Measurements from ENCODE around the gene PDE4D.

PDE4D gene

GRCh38 chr5:59245198-59245597 lies 648.3 kb downstream of the PDE4D start:
- H3K9me3 ChIP-seq (replicated peaks; ENCODE audit: insufficient read depth, low read length): no peaks in the 10 kb centered on the region
- no peaks in the 10 kb centered on the region for H3F3A ChIP-seq (ENCODE audit: insufficient read depth, low read length)
- no peak overlapping the region for H3K9ac ChIP-seq (ENCODE audit: low read length)
- H3K9me2 ChIP-seq (replicated peaks; ENCODE audit: insufficient read depth, low read length): no peaks in the 10 kb centered on the region
- H3K4me2 ChIP-seq (ENCODE audit: low read depth, low read length): no peak overlapping the region
- no peaks in the 10 kb centered on the region for H3K4me1 ChIP-seq (ENCODE audit: low read length)
- H2AFZ ChIP-seq (ENCODE audit: low read length): no peak overlapping the region
- no peaks in the 10 kb centered on the region for H3K79me2 ChIP-seq (ENCODE audit: low read length)
- no peaks in the 10 kb centered on the region for H4K20me1 ChIP-seq (ENCODE audit: insufficient read depth, low read length)
- no peaks in the 10 kb centered on the region for H3K36me3 ChIP-seq (replicated peaks; ENCODE audit: insufficient read depth, low read length)
- no peak overlapping the region for H3K4me3 ChIP-seq (ENCODE audit: low read length)
- H3K27me3 ChIP-seq (replicated peaks; ENCODE audit: insufficient read depth, low read length): no peaks in the 10 kb centered on the region
- no peak overlapping the region for H3K27ac ChIP-seq (ENCODE audit: low read length)
- no peak for DNase-seq
- no peak for TF ChIP-seq CTCF (IDR thresholded peaks at IDR 0.05; ENCODE audit: low read length)
- TF ChIP-seq EZH2phosphoT487 (IDR thresholded peaks at IDR 0.05; ENCODE audit: low read length): no peak
- TF ChIP-seq EZH2 (optimal IDR thresholded peaks at IDR 0.05; ENCODE audit: low read depth, low read length): no peak

- no peaks in the 10 kb centered on the region for H3K36me3 ChIP-seq (replicated peaks; ENCODE audit: insufficient read depth, low read length)
- H3K27me3 ChIP-seq (replicated peaks; ENCODE audit: insufficient read depth, low read length): no peaks in the 10 kb centered on the region
- H3K9me2 ChIP-seq (replicated peaks; ENCODE audit: insufficient read depth, low read length): no peaks in the 10 kb centered on the region
- H3K79me2 ChIP-seq (ENCODE audit: low read length): no peaks in the 10 kb centered on the region
- H3K27ac ChIP-seq (ENCODE audit: low read length): no peak overlapping the region
- H3K9me3 ChIP-seq (replicated peaks; ENCODE audit: insufficient read depth, low read length): no peaks in the 10 kb centered on the region
- no peak overlapping the region for H3K4me2 ChIP-seq (ENCODE audit: low read depth, low read length)
- H3K9ac ChIP-seq (ENCODE audit: low read length): no peak overlapping the region
- no peaks in the 10 kb centered on the region for H4K20me1 ChIP-seq (ENCODE audit: insufficient read depth, low read length)
- H3K4me1 ChIP-seq (ENCODE audit: low read length): no peaks in the 10 kb centered on the region
- no peak for TF ChIP-seq EZH2phosphoT487 (IDR thresholded peaks at IDR 0.05; ENCODE audit: low read length)
- TF ChIP-seq CTCF (IDR thresholded peaks at IDR 0.05; ENCODE audit: low read length): no peak
- H3F3A ChIP-seq (ENCODE audit: insufficient read depth, low read length): no peaks in the 10 kb centered on the region
- no peak overlapping the region for H2AFZ ChIP-seq (ENCODE audit: low read length)
- no peak overlapping the region for H3K4me3 ChIP-seq (ENCODE audit: low read length)
- DNase-seq: no peak
Observed at GRCh38 chr5:59241552-59241951, 652.0 kb downstream of the PDE4D start.

GRCh38 chr5:59241119-59241518 lies 652.4 kb downstream of the PDE4D start:
- Histone ChIP-seq H3K79me2 (ENCODE audit: low read length) (no peaks in the 10 kb centered on the region), H2AFZ (ENCODE audit: low read length) (no peak overlapping the region), H3K9me2 (replicated peaks; ENCODE audit: insufficient read depth, low read length) (no peaks in the 10 kb centered on the region), H3K9me3 (replicated peaks; ENCODE audit: insufficient read depth, low read length) (no peaks in the 10 kb centered on the region), H3K36me3 (replicated peaks; ENCODE audit: insufficient read depth, low read length) (no peaks in the 10 kb centered on the region), H3K4me3 (ENCODE audit: low read length) (no peak overlapping the region), H4K20me1 (ENCODE audit: insufficient read depth, low read length) (no peaks in the 10 kb centered on the region), H3K9ac (ENCODE audit: low read length) (no peak overlapping the region), H3K27ac (ENCODE audit: low read length) (no peak overlapping the region), H3F3A (ENCODE audit: insufficient read depth, low read length) (no peaks in the 10 kb centered on the region), H3K4me2 (ENCODE audit: low read depth, low read length) (no peak overlapping the region), H3K4me1 (ENCODE audit: low read length) (no peaks in the 10 kb centered on the region), H3K27me3 (replicated peaks; ENCODE audit: insufficient read depth, low read length) (no peaks in the 10 kb centered on the region)
- no peak for DNase-seq
- no peak for TF ChIP-seq EZH2phosphoT487 (IDR thresholded peaks at IDR 0.05; ENCODE audit: low read length)
- TF ChIP-seq CTCF (IDR thresholded peaks at IDR 0.05; ENCODE audit: low read length): no peak
- no peak for TF ChIP-seq EZH2 (optimal IDR thresholded peaks at IDR 0.05; ENCODE audit: low read depth, low read length)

All from MM.1S (cell line).